Transverse colon (tissue), 4 donors: ENCODE data around the gene ZNF783. TPM values are rescaled to one million over a fixed set of nuclear protein-coding genes. Genes with fewer than 3 reads are reported as not detected.
"Not testable (repeated sequence)": the region's sequence is repeated elsewhere in the genome, so short reads cannot be mapped to it uniquely, and the experiment has no call there.

Experiments
- DNase-seq: peaks from one replicate; pipeline ENCODE4 v3.0.0-alpha.2; 2019
- H3K27ac ChIP-seq, 4 donors: fragments of 200-600 bp; sonication (generic); 2 replicates each; pipeline ENCODE4 v1.5.1; 2016 to 2018; ENCODE audit warnings: inconsistent platforms in 4 of 4
- H3K27me3 ChIP-seq: fragments of 200-600 bp; sonication (generic); 2 replicates; pipeline ENCODE4 v1.5.1; 2017; ENCODE audit warnings: inconsistent platforms
- H3K36me3 ChIP-seq, 4 donors: fragments of 200-600 bp; sonication (generic); 2 replicates each; pipeline ENCODE4 v1.5.1; 2017 to 2019; ENCODE audit warnings: inconsistent platforms in 4 of 4
- H3K4me1 ChIP-seq, 4 donors: fragments of 200-600 bp; sonication (generic); 2 replicates each; pipeline ENCODE4 v1.5.1; 2017 to 2020; ENCODE audit warnings: inconsistent platforms in 4 of 4
- H3K4me3 ChIP-seq, 4 donors: fragments of 200-600 bp; sonication (generic); 1 replicate in 1 of 4; 2 replicates in 3 of 4; pipeline versions ENCODE4 v1.5.1 to v1.6.1; 2017 to 2019; ENCODE audit warnings: inconsistent platforms in 4 of 4
- H3K9me3 ChIP-seq, 2 donors: fragments of 200-600 bp; sonication (generic); 2 replicates each; pipeline ENCODE4 v1.5.1; 2017 to 2019; ENCODE audit warnings: inconsistent platforms in 2 of 2
- CTCF ChIP-seq, 5 experiments: fragments of 200-600 bp in 3 of 5; fragments of 450-650 bp in 2 of 5; sonication (generic) in 3 of 5; IDR thresholded peaks; 1 replicate in 2 of 5; 2 replicates in 3 of 5; pipeline ENCODE4 v1.5.1; 2016 to 2017; ENCODE audit warnings: antibody characterized with exemption in 5 of 5, inconsistent platforms in 3 of 5, mild to moderate bottlenecking in 2 of 5, moderate library complexity in 1 of 5
- EP300 ChIP-seq: sonication (generic); formaldehyde crosslinking; IDR thresholded peaks from one replicate; pipeline ENCODE4 v1.6.1; 2017; ENCODE audit warnings: antibody characterized with exemption, low read depth
- POLR2A ChIP-seq: fragments of 450-650 bp; IDR thresholded peaks from one replicate; pipeline ENCODE4 v1.6.1; 2016; ENCODE audit warnings: antibody characterized with exemption, mild to moderate bottlenecking, moderate library complexity
- POLR2AphosphoS5 ChIP-seq, 3 donors: sonication (generic); formaldehyde crosslinking; IDR thresholded peaks; one replicate each; pipeline ENCODE4 v1.6.1; 2016; ENCODE audit warnings: antibody characterized with exemption in 3 of 3
- WGBS, 2 donors: methylation state at CpG; one replicate each; pipeline ENCODE4 v1.1.5; 2018; ENCODE audit warnings: low coverage in 1 of 2; 5-methylcytosine and 5-hydroxymethylcytosine counted together
- in situ Hi-C, 4 donors: fragments of 200-750 bp; cut with MboI; loops; one replicate each; pipeline versions ENCODE4 v1.15.0 to v1.15.1; 2017; ENCODE audit warnings: low sequenced_read_pairs in 3 of 4, low pct_ligation_motif_present in 1 of 4, low pct_unique_long_range_greater_than_20kb in 1 of 4
- intact Hi-C: fragments of 100-400 bp; cut with DNase I; formaldehyde crosslinking; loops from one replicate; pipeline ENCODE4 v1.15.1; 2023; ENCODE audit warnings: low total_unique reads
- small RNA-seq, 4 donors: library from RNA; depleted of rRNA; stranded (forward); fragments of <200 nt; gene quantifications; one replicate each; pipeline ENCODE3, GENCODE V24; 2016
- total RNA-seq, 4 donors: library from RNA; depleted of rRNA; stranded (reverse); fragments of >200 nt; gene quantifications; one replicate each; pipeline ENCODE4 v1.1.0, GENCODE V29; 2016

Gene ZNF783
- total RNA-seq, 4 donors from 2014 or later: 9.0 to 28.7 (median 17.9) TPM

GRCh38 chr7:149329766-149330334, 67.9 kb downstream of the ZNF783 start:
- TF ChIP-seq CTCF (IDR thresholded peaks at IDR 0.05) (no peak), POLR2AphosphoS5 (IDR thresholded peaks at IDR 0.05) (no peak), POLR2A (no peak), EP300 (no peak)
- Histone ChIP-seq H3K36me3 (no peaks in the 10 kb centered on the region), H3K4me3 (no peak overlapping the region), H3K27ac (no peak overlapping the region), H3K9me3 (no peaks in the 10 kb centered on the region), H3K27me3 (peaks cover 5% of the 10 kb centered on the region), H3K4me1 (no peaks in the 10 kb centered on the region)
- in situ Hi-C loops (no loop called here), intact Hi-C loops (no loop called here)
- no peak for DNase-seq
- 80 to 86% methylated on average over 2 to 3 of the region's 3 CpGs for WGBS, 2 donors

- Histone ChIP-seq H3K4me3 (no peak overlapping the region), H3K27ac (no peak overlapping the region), H3K36me3 (no peaks in the 10 kb centered on the region), H3K27me3 (peaks cover 5% of the 10 kb centered on the region), H3K4me1 (no peaks in the 10 kb centered on the region), H3K9me3 (no peaks in the 10 kb centered on the region)
- TF ChIP-seq POLR2A: no peak
- TF ChIP-seq POLR2AphosphoS5 (IDR thresholded peaks at IDR 0.05): no peak
- intact Hi-C loops: no loop called here
- no peak for DNase-seq
- WGBS, 2 donors: 66 to 83% methylated on average over 2 of the region's 2 CpGs
- in situ Hi-C loops: no loop called here
Observed at GRCh38 chr7:149330914-149331567, 69.0 kb downstream of the ZNF783 start.

GRCh38 chr7:149332602-149333320, 70.8 kb downstream of the ZNF783 start:
- H3K4me3 ChIP-seq, H3K27me3 ChIP-seq, H3K9me3 ChIP-seq, H3K27ac ChIP-seq, H3K36me3 ChIP-seq, in situ Hi-C loops, DNase-seq, intact Hi-C loops, H3K4me1 ChIP-seq: not testable (repeated sequence)
- WGBS, 2 donors: 70 to 83% methylated on average over 7 to 18 of the region's 18 CpGs

- Histone ChIP-seq H3K27ac (no peak overlapping the region), H3K36me3 (no peaks in the 10 kb centered on the region), H3K9me3 (no peaks in the 10 kb centered on the region), H3K4me1 (no peaks in the 10 kb centered on the region), H3K27me3 (peaks cover 5% of the 10 kb centered on the region), H3K4me3 (no peak overlapping the region)
- no peak for TF ChIP-seq CTCF (IDR thresholded peaks at IDR 0.05)
- TF ChIP-seq POLR2AphosphoS5 (IDR thresholded peaks at IDR 0.05): no peak
- no peak for TF ChIP-seq POLR2A
- no peak for TF ChIP-seq EP300
- DNase-seq: no peak
- intact Hi-C loops (no loop called here), in situ Hi-C loops (no loop called here)
Observed at GRCh38 chr7:149333321-149333717, 71.3 kb downstream of the ZNF783 start.

GRCh38 chr7:149334219-149334618, 72.2 kb downstream of the ZNF783 start:
- no peak overlapping the region for H3K4me3 ChIP-seq
- H3K4me1 ChIP-seq: no peaks in the 10 kb centered on the region
- 69 to 79% methylated on average over 2 of the region's 2 CpGs for WGBS, 2 donors
- DNase-seq: no peak
- H3K27me3 ChIP-seq: peaks cover 5% of the 10 kb centered on the region
- in situ Hi-C loops (no loop called here), intact Hi-C loops (no loop called here)
- H3K9me3 ChIP-seq: no peaks in the 10 kb centered on the region
- no peak overlapping the region for H3K27ac ChIP-seq
- H3K36me3 ChIP-seq: no peaks in the 10 kb centered on the region
- TF ChIP-seq POLR2AphosphoS5 (IDR thresholded peaks at IDR 0.05) (no peak), EP300 (no peak), CTCF (IDR thresholded peaks at IDR 0.05) (no peak), POLR2A (no peak)

Small RNAs within 50 kb of the gene (small RNA-seq; reads per million reads assigned to genes)
- gene AC004941.2: 0 to 0.35 (median 0.06) reads per million in 4 donors

Other genes starting within 250 kb of the ZNF783 start
- gene PDIA4, start 233.7 kb upstream of the ZNF783 start, total RNA-seq: 10 to 100 TPM; 44.5 to 79.5 (median 74.7) TPM
- gene ZNF786, start 171.5 kb upstream of the ZNF783 start, total RNA-seq: 1 to 10 TPM; 4.0 to 5.2 (median 5.2) TPM
- gene ZNF425, start 135.9 kb upstream of the ZNF783 start, total RNA-seq: 1 to 10 TPM in 3 of 4 donors, under 1 TPM in 1; 0.37 to 2.3 (median 1.6) TPM
- gene ZNF398, start 114.7 kb upstream of the ZNF783 start, total RNA-seq: 10 to 100 TPM; 13.7 to 37.0 (median 28.1) TPM
- gene ZNF282, start 66.7 kb upstream of the ZNF783 start, total RNA-seq: 10 to 100 TPM; 18.3 to 40.8 (median 22.2) TPM
- gene ZNF212, start 22.5 kb upstream of the ZNF783 start, total RNA-seq: 10 to 100 TPM in 1 of 4 donors, 1 to 10 TPM in 3; 2.4 to 22.1 (median 9.5) TPM
- 10 to 100 TPM in 2 of 4 donors, 1 to 10 TPM in 2; 7.8 to 58.9 (median 14.2) TPM for gene ZNF777, start 198.9 kb downstream of the ZNF783 start, total RNA-seq
- 10 to 100 TPM; 15.8 to 50.4 (median 33.1) TPM for gene ZNF746, start 235.6 kb downstream of the ZNF783 start, total RNA-seq